Fibroblast of skin of right quadriceps (primary cell): Measurements from ENCODE around the gene ELMOD1.

Experiments used
- DNase-seq: peaks from one replicate; pipeline ENCODE4 v3.0.0-alpha.2; 2013

ELMOD1 gene

DNA sequence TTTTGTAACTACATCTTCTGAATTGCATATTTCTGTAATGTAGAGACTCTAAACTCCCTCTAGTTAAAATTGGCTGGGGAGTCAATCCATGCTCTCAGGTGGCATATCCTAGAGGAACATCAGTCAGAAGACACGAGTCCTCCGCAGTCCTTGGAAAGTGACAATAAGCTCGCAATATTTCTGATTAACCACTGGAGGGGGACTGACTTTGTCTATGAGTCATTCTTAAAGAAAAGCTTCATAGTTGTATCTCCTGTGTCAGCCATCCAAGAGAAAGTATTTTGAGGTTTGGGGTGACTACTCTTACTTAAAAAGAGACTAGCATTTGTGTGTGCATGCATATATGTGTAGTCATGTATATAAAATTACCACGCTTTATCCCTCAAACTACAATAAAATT, 60.7 kb downstream of the ELMOD1 start:
- peak; percentile 13 for DNase-seq

GRCh38 chr11:107653076-107653475, 62.1 kb downstream of the ELMOD1 start:
- no peak for DNase-seq

GRCh38 chr11:107655602-107656001, 64.7 kb downstream of the ELMOD1 start:
- no peak for DNase-seq

GRCh38 chr11:107659310-107659709, 68.4 kb downstream of the ELMOD1 start:
- DNase-seq, result no peak

GRCh38 chr11:107660066-107660465, 69.1 kb downstream of the ELMOD1 start:
- DNase-seq, result no peak

DNA sequence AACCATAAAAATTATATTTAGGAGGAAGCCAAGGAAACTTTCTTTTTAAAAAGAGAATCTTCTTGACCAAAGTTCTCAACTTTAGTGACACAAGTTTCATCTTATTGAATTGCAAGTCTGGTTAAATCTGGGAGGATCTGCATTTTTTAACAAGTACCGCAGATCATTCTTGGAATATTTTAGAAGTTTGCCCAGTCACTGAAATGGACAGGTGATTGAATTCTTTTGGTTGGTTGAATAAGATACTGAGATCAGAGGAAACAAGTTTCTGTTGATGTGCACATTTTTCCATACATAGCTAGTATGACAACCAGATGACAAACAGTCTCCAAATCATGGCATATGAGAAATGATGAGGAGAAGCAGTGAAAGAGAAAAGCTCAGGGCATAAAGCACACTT, 70.7 kb downstream of the ELMOD1 start:
- DNase-seq, result no peak

- no peak for DNase-seq
Measured at GRCh38 chr11:107665018-107665417, 74.1 kb downstream of the ELMOD1 start.

DNA sequence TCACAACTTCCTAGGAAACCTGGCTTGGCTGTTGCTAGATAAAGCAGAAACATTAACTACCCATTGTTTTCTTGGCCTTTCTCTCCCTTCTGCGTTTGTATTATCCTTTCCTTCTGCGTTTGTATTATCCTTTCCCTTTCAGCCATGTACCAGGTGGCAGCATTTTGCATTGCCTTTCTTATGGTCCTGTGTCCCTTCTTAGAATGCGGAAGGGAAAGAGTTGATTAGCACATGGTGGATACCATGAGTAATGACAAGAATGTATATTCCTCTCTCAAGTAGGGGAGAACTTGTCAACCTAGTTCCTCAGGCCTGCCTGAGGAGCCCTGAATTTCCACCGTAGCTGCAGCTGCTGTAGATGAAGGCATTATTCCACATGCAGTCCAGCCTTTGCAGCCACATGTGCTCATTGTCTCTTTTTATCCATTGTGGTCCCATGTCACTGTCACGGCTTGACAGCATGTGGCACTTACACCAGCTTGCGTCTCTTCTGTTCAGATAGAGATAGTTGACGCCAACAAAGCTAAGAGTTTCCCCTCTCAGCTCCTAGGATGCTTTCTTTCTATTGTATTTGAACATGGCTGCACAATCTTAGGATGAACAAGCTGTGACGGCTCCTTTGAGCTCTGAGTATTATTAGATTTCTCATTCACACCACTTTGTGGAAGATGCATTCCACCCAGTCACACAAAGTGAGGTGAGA, 76.1 kb downstream of the ELMOD1 start:
- DNase-seq, result no peak

DNA sequence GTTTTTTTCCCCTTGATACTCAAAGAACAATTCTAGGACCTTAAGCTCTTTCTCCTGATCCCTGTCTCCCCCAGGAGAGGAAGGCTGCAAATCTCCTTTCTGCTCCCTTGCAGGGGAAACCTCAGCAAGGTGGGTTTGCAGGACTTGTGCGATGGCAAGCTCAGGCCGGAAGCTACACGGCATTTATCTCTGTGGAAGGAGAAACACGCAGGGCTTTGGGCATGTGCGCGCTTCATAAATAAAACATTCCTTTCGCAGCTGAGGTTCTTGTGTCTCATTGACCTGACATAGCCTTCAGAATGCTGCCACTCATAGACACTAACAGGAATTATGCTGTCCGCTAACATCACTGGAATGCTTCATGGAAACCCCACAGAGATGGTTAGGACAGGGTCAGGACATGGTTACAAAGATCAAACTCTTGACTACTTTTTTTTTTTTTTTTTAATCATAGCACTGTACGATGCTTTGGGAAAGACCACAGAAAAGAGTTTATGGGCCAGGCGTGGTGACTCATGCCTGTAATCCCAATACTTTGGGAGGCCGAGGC, 78.3 kb downstream of the ELMOD1 start:
- no peak for DNase-seq

DNA sequence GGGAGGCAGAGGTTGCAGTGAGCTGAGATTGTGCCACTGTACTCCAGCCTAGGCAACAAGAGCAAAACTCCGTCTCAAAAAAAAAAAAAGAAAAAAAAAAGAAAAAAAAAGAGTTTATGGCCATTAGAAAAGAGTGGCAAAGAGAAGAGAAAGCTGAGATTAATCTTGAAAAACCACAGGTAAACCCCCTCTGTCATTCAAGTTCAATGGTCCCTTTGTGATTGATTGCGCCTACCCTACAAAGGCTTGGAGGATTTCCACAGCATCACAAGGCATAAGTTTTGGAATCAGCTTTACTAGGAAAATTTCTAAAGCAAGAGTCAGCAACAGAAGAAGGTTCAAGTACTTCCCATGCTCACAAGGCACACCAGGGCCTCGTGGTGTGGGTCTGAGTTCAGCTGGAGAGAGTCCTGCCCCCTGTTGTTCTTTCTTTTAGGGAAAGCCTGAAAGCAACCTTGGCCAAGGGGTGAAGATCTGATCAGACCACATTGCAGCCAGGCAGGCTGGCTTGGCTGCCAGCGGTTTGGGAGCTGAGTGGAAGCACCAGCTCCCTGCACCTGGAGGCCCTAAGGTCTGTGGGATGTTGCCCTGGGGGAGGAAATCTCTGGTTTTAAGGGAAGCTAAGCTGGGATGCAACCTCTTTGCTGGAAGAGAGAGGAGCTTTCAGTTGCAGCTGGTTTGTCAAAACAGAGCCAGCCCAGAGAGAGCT, 79.1 kb downstream of the ELMOD1 start:
- no peak for DNase-seq

DNA sequence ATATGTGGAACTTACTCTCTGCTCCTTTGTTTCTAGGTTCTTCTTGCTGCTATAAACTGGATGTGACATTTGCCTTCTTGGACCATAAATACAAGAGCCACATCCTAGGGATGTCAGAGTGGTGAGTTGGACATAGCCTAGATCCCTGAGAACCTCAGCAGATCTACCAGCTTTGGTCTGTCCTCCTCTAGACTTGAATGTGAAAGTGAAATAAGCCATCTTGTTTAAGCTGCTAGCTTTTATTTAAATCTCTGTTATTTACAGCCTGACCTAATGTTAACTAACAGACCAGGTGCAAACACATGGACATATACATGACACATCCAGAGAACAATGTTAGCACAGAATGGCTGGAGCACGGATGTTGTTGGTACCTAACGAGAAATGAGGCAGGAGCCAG, 85.0 kb downstream of the ELMOD1 start:
- no peak for DNase-seq

DNA sequence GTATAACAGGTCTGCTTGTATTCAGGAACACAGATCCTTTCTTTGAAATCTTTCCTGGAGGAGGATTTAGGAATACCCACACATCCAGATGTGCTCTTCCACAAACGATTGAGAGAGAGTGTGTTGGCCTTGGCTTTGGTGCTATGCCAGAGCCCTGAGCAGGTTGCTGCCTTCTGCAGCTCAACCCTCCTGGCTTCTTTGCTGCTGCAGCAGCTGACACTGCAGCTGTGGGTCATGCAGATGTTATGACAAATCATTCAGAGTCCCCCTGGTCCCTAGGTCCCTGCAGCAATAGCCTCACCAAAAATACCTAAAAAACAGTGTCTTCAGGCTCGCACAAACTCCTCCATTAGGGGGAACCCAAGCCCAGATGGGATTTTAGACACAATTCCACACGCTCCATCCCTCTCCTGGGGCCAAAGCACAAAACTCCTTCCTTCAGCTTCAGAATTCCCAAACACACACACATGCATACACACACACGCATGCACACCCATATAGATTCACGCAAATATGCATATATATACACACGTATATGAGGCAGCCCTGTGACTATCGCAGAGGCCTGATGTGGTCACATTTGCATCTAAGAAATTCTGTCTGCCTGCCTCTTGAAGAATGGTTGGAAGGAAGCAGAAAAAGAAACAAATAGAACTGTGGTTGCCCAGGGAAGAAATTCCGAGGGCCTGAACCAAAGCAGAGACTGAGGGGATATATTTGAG, 85.5 kb downstream of the ELMOD1 start:
- DNase-seq, result no peak

GRCh38 chr11:107677924-107678631, 87.1 kb downstream of the ELMOD1 start:
- no peak for DNase-seq

- no peak for DNase-seq
Measured at GRCh38 chr11:107678632-107678971, 87.7 kb downstream of the ELMOD1 start.

- DNase-seq, result no peak
Measured at GRCh38 chr11:107679255-107680024, 88.5 kb downstream of the ELMOD1 start.

GRCh38 chr11:107682171-107682570, 91.2 kb downstream of the ELMOD1 start:
- no peak for DNase-seq

GRCh38 chr11:107682572-107682971, 91.6 kb downstream of the ELMOD1 start:
- no peak for DNase-seq

- no peak for DNase-seq
Measured at GRCh38 chr11:107683061-107683460, 92.1 kb downstream of the ELMOD1 start.

DNA sequence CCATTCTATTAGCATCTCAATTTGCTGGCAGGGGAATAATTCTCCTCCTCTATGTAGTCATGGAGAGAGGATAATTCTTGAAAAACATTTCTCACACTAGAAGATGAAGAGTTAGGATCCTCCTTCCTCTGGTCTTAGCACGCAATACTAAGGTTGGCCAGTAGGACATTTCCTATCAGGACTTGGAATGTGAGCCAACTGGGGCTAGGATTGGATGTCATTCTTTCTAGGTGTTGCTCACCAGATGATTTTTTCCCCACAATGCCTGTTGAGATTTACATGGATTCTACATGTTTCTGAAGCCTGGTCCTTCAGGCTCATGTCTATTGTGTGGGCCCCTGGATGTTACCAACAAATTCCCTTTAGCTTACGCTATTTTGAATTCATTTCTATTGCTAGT, 92.9 kb downstream of the ELMOD1 start:
- DNase-seq, result no peak

- no peak for DNase-seq
Measured at GRCh38 chr11:107688322-107688918, 97.5 kb downstream of the ELMOD1 start.

DNA sequence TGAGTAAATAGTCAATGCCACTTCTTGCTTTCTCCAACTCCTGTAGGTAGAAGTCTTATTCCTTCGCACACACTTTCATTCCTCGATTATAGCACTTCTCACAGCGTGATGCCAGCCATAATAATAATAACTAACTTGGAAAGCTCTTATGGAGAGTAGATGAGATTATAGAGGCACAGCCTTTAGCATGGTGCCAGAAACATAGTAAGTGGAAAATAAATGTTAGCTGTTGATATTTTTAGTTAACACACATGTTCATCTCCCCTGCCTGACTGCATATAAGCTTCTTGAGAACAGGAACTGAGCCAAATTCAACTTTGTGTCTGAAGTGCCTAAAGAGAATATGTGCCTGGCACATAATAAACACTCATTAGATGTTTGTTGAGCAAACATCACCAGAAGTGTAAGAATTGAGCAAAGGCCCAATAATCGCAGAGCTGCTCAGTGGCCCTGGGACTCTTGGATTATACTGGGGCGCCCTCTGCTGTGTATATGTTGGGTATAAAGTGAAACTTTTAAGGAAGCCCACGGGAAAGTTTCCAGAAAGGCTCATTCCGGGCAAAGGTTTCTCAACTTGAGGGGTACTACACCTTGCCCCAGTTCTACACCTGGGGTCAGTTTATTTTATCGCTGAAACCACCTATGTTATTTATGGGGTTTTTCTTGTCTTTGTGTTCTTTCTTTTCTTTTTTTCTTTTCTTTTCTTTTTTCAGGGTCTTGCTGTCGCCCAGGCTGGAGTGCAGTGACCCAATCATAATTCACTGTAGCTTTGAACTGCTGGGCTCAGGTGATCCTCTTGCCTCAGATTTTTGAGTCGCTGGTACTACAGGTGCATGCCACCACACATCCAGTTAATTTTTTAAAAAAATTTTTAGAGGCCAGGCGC, 98.6 kb downstream of the ELMOD1 start:
- peak; percentile 65 for DNase-seq
